HPDE6-E6E7 (cell line): ENCODE data around the gene DUSP16.
A peak's percentile ranks its signal among the peaks of the same experiment; 100 is the strongest.

Experiments
- DNase-seq: peaks from one replicate; pipeline ENCODE4 v3.0.0; 2011; ENCODE audit warnings: missing footprints; ENCODE audit errors: extremely low spot score

The DUSP16 gene

DNA sequence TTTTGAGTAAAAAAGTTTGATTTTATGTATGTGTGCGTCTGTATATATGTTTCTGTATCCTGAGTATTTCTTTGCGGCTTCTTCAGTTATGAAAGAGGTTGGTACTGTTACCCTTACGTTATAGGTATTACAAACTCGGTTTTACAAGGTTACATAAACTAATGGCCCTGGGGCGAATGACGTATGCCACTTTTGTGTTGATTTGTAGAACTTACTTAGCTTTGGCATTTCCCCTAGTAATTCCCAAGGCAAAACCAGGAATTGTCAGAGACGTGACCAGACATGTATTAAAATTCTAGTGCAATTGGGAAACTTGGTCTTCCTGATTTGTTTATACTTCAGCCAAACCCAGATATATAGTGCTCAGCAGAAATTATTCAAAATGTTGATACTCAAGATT is 93.3 kb downstream of the DUSP16 start:
- peak; percentile 54 for DNase-seq

- no peak for DNase-seq
These were observed 94.1 kb downstream of the DUSP16 start for GRCh38 chr12:12468575-12468974.

DNA sequence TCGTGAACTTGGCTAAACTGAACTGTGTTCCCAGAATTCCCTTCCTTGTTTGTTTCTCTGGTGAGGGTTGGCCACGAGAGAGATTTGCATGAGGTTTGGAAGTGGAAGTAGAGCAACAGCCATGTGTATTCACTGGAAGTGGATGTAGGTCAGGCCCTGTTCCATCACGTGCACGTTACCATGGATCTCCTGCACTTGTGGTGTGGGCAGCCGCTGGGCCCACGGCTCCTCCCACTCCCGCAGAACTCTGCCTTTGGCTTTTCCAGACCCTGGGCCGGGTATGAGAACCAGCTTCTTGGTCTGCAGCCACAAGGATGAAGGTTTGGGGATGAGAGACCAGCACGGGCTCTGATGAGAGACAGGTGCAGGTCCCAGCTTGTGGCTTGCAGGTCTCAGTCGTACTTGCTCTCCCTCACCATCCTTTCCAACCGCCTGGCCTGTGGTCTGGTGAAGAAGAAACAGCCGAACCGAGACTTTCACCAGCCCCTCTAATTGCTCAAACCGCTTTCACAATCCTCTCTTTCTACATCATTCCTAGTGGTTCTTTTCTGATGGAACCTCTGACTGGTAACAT is 94.9 kb downstream of the DUSP16 start:
- no peak for DNase-seq

DNA sequence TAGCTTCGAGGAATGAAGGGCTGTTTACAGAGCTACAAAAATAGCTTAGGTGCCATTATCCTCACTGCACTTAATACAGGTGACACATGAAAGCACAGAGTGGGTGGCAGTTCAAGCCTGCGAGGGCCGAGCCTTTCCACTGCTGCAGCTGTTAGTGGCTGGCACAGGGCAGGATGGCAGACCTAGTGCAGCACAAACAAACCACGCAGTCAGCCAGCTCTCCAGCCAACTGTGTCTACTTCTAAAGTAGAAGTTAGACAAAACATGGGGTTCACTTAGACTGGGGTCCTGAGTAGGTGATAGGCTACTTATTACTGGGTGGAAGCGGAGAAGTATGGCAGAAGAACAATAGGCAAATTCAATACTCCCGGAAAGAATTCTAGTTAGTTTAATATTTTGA is 95.4 kb downstream of the DUSP16 start:
- no peak for DNase-seq

DNA sequence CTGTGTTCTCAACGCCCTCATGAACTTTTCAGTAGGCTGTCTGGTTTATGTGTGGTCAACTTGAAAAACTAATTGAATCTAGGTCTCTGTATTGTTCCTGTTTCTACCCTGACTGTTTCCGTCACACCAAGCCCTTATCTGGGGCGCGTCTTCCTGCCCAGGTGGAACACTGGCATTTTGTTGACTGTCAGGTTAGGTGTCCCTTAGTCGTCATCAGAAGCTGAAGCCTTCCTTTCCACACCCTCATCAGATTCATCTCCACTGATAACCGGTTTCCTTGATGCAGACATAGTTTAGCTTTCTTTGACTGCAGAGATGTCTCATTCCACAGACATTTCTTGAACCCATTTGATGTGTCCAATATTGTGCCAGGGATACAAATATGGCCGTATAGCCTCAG is 96.5 kb downstream of the DUSP16 start:
- DNase-seq: no peak

GRCh38 chr12:12465522-12465921 is 97.1 kb downstream of the DUSP16 start:
- no peak for DNase-seq

DNA sequence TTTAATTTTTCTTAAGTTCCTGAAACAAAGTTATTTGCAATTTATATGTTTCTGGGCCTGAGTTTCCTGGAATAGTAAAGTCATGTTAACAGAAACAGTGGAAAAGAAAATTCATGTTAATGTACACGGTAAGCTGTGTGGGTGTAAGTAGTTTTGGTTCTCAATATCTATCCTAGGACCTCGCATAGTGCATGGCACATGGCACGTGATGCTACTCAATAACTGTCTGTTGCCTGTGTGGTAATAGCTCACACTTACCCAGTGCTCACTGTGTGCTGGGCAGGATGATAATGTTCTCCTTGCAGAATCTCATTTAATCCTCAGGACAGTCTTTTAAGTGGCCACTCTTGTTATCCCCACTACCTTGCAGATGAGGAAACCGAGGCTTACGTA is 100.7 kb downstream of the DUSP16 start:
- no peak for DNase-seq

- no peak for DNase-seq
These were observed 101.4 kb downstream of the DUSP16 start for GRCh38 chr12:12460935-12461922.

- DNase-seq: no peak
These were observed 106.0 kb downstream of the DUSP16 start for GRCh38 chr12:12456637-12457036.

DNA sequence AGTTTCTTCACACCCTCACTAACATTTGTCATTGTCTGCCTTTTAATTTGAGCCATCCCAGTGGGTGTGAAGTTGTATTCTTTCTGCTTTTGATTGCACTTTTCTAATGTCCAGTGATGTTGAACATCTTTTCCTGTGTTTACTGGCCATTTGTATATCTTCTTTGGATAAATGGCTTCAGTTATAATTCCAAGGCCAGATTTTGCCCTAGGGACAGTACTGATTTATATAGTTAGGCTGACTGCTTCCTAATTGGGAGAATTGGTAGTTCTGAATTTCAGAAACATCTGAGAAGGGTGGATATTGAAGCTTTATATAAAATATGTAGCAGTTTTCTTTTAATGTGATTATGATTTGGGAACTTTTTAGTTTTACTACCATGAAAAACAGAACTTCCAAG is 108.3 kb downstream of the DUSP16 start:
- DNase-seq: no peak

- no peak for DNase-seq
These were observed 109.0 kb downstream of the DUSP16 start for GRCh38 chr12:12453635-12454034.

GRCh38 chr12:12452326-12452902 is 110.2 kb downstream of the DUSP16 start:
- no peak for DNase-seq

- DNase-seq: no peak
These were observed 111.6 kb downstream of the DUSP16 start for GRCh38 chr12:12451098-12451497.

DNA sequence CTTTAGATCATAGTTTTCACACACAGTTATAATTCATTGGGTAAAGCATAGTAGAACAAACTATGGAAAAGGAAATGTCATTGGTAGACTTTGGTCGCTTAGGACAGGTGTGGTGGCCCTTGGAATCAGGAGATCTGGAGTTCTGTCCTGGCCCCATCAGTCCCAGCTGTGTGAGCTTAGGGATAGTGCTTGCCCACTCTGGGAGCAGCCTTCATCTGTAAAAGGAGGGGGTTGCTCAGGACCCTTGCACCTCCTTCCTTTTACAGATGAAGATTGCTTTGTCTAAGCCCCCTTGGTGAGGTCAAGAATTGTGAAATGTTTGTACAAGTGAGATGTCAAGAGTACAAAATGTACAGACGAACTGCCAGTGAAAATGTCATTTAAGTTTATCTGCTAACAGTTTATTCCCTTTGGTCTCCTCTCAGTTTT is 112.6 kb downstream of the DUSP16 start:
- no peak for DNase-seq

- DNase-seq: no peak
These were observed 113.1 kb downstream of the DUSP16 start for GRCh38 chr12:12449533-12450025.

- no peak for DNase-seq
These were observed 114.8 kb downstream of the DUSP16 start for GRCh38 chr12:12447837-12448236.

DNA sequence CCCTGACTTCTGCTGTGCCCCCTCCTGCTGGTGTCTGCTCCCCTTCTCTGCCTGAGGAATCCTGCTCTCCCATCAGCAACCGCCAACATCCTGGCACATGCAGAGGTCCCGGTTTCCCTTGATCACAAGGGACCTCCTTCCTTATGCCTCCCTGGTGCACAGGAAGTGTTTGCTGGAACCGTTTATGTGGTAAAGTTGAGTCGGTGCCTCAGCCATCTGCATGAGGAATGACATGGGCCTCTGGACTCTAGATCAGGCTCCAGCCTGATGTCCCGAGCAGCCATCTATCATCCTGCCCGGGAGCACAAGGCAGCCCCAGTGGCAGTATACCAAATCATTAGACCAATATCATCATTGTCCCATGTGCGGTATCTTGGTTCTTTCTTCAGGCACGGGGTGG is 115.4 kb downstream of the DUSP16 start:
- no peak for DNase-seq

GRCh38 chr12:12446786-12447185 is 115.9 kb downstream of the DUSP16 start:
- DNase-seq: no peak

GRCh38 chr12:12445882-12446181 is 116.8 kb downstream of the DUSP16 start:
- peak; percentile 75 for DNase-seq

GRCh38 chr12:12445165-12445881 is 117.3 kb downstream of the DUSP16 start:
- no peak for DNase-seq

DNA sequence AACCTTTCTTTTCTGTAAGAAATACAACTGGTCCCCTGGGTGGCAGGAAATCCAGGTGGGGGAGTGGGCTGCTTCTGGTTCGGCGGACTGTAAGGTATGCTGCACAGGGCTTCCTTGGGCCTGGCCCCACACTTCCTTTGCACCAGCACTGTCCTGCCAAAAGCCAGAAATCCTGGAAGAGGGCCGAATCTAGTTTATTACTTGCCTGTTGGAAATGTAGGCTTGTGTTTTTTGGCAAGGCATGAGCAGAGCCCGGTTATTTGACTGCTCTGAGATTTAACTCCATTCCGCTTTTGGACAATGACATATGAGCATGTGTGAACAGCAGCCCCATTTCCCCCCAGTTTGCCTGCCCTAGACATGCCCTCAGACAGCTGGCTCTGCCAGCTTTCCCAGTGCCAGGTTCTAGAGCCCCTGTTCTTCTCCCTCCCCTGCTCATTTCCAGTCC is 119.2 kb downstream of the DUSP16 start:
- no peak for DNase-seq

GRCh38 chr12:12442548-12443071 is 120.1 kb downstream of the DUSP16 start:
- no peak for DNase-seq
